NT2/D1 (cell line): ENCODE results near the gene ATG4D.

ENCODE experiments used
- SUZ12 ChIP-seq: IDR thresholded peaks from 2 replicates; pipeline ENCODE4 v1.6.1; 2011; ENCODE audit not compliant: insufficient read length, insufficient read depth; ENCODE audit errors: extremely low read depth
- YY1 ChIP-seq: IDR thresholded peaks from 2 replicates; pipeline ENCODE4 v1.6.1; 2011; ENCODE audit not compliant: insufficient read length, insufficient read depth
- ZNF274 ChIP-seq: IDR thresholded peaks from 2 replicates; pipeline ENCODE4 v1.6.1; 2011; ENCODE audit warnings: mild to moderate bottlenecking, low read depth, low read length

DNA sequence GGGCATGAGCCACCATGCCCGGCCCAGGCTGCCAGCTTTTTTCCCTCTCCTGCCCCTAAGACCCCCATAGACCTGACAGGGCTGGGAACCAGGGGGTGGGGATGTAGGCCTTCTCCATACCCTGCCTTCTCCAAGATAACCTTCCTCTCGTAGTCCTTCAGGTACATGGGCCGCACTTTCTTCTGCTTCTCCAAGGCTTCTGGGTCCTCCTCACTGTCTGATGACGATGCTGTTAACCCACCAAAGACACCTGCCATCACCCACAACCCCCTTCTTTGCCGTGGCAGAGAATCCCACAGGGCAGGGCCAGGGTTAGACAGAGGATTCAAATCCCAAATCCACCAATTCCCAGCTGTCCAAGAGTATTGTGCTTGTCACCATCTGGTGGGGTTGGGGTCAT, 18.9 kb downstream of the ATG4D start:
- TF ChIP-seq ZNF274 (no peak), SUZ12 (no peak), YY1 (no peak)
